ENCODE measurements around the gene MYH11. TPM values are rescaled to one million over a fixed set of nuclear protein-coding genes. Genes with fewer than 3 reads are reported as not detected.
A peak's percentile ranks its signal among the peaks of the same experiment; 100 is the strongest.

The MYH11 gene
- total RNA-seq, 6 experiments from 2014 or later: 1.5 to 3.9 (median 2.7) TPM

DNA sequence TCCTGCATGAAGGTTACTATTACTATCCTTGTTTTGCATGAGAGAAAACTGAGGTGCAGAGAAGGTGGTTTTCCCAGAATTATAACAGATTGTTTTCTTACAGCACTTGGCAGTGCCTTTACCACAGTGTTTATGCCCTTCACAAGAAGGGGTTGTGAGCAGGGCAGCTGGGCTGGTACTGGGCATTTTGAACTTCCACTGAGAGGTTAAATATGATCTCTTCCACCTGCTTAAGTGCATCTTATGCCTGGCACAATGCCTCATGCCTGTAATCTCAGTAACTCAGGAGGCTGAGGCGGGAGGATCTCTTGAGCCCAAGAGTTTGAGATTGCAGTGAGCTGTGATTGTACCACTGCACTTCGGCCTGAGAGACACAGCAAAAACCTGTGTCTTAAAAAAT is 170.5 kb downstream of the MYH11 start:
- TF ChIP-seq POLR2A (IDR thresholded peaks at IDR 0.05): no peak
- TF ChIP-seq, protein P1, sequence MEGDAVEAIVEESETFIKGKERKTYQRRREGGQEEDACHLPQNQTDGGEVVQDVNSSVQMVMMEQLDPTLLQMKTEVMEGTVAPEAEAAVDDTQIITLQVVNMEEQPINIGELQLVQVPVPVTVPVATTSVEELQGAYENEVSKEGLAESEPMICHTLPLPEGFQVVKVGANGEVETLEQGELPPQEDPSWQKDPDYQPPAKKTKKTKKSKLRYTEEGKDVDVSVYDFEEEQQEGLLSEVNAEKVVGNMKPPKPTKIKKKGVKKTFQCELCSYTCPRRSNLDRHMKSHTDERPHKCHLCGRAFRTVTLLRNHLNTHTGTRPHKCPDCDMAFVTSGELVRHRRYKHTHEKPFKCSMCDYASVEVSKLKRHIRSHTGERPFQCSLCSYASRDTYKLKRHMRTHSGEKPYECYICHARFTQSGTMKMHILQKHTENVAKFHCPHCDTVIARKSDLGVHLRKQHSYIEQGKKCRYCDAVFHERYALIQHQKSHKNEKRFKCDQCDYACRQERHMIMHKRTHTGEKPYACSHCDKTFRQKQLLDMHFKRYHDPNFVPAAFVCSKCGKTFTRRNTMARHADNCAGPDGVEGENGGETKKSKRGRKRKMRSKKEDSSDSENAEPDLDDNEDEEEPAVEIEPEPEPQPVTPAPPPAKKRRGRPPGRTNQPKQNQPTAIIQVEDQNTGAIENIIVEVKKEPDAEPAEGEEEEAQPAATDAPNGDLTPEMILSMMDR (IDR thresholded peaks at IDR 0.05): no peak
- ATAC-seq: no peak
- no peak overlapping the region for H3K27ac ChIP-seq
- peaks cover 0 to 13% (median 3%) of the 10 kb centered on the region in 4 donors for H3K36me3 ChIP-seq
- WGBS (ENCODE audit: insufficient coverage, low coverage, low lambda C conversion rate, missing lambda C conversion rate): 93% methylated on average over 2 of the region's 2 CpGs
- intact Hi-C loops (cut with DNase I): no loop called here
- no peaks in the 10 kb centered on the region for H3K4me1 ChIP-seq
- no peak for DNase-seq
- no peaks in the 10 kb centered on the region for H3K27me3 ChIP-seq
- H3K4me3 ChIP-seq: no peak overlapping the region
- H3K9me3 ChIP-seq: no peaks in the 10 kb centered on the region

DNA sequence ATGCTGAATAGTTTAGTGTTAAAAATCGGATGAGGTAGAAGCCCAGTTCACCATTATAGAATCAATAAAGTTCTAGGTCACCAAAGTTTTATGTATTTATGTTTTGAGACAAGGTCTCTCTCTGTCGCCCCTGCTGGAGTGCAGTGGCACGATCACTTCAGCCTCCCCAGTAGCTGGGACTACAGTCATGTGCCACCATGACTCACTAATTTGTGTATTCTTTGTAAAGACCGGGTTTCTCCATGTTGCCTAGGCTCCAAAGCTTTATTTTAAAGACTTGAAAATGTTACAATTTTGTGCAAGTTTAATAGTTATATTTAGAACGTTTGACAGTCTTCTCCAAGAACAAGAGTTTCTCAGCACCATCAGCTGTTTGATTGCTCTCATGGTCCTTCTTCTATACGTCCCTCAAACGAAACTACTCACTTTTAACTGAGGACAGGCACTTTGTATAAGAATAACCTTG is 174.7 kb downstream of the MYH11 start:
- intact Hi-C loops (cut with DNase I): no loop called here
- H3K36me3 ChIP-seq: peaks cover 0 to 14% (median 3%) of the 10 kb centered on the region in 4 donors
- DNase-seq: no peak

DNA sequence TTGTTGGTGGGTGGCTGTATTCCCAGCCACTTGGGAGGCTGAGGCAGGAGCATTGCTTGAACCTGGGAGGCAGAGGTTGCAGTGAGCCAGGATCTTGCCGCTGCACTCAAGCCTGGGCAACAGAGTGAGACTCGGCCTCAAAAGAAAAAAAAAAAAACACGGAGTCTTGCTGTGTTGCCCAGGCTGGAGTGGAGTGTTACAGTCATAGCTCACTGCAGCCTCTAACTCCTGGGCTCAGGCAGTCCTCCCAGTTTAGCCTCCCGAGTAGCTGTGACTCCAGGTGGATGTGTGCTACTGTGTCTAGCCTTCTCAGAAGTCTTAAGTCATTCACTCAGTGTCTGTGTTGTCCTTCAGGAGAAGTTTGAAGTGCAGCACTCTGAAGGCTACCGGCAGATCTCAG is 179.4 kb downstream of the MYH11 start:
- no peak for DNase-seq
- Histone ChIP-seq H3K4me3 (no peak overlapping the region), H3K27me3 (no peaks in the 10 kb centered on the region), H3K36me3 (peaks cover 0 to 14% (median 0%) of the 10 kb centered on the region in 4 donors), H3K27ac (no peak overlapping the region), H3K4me1 (peaks cover 0 to 9% (median 6%) of the 10 kb centered on the region in 4 donors), H3K9me3 (no peaks in the 10 kb centered on the region)
- no peak for ATAC-seq
- TF ChIP-seq, protein P1 (IDR thresholded peaks at IDR 0.05): no peak
- TF ChIP-seq POLR2A (IDR thresholded peaks at IDR 0.05): no peak
- intact Hi-C loops (cut with DNase I): no loop called here
- 100% methylated on average over 5 of the region's 5 CpGs for WGBS (ENCODE audit: insufficient coverage, low coverage, low lambda C conversion rate, missing lambda C conversion rate)

More for the DNA sequence above, 174.7 kb downstream of the MYH11 start:
- no peaks in the 10 kb centered on the region for H3K9me3 ChIP-seq
- ATAC-seq: peak in 1 of 4 donors; percentile 72
- H3K4me1 ChIP-seq: no peaks in the 10 kb centered on the region
- no peaks in the 10 kb centered on the region for H3K27me3 ChIP-seq
- H3K4me3 ChIP-seq: no peak overlapping the region
- 69% methylated on average over 7 of the region's 7 CpGs for WGBS (ENCODE audit: insufficient coverage, low coverage, low lambda C conversion rate, missing lambda C conversion rate)
- H3K27ac ChIP-seq: no peak overlapping the region
- no peak for TF ChIP-seq POLR2A (IDR thresholded peaks at IDR 0.05)
- TF ChIP-seq, protein P1 (IDR thresholded peaks at IDR 0.05): peak in 1 of 4 donors; percentile 19

DNA sequence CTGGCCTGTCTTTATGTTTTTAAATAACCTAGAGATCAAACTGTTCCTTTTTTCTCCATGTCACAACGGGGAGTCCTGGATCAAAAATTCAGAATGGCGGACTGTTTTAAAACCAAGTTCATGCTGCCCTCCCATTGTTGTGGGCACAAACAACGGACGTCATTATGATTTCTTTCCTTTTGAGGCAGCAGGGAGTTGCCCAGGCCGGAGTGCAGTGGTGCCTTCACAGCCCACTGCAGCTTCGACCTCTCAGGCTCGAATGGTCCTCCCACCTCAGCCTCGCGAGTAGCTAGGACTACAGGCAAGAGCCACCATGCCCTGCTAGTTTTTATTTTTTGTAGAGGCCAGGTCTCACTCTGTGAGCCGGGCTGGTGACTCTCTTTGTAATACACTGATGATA is 180.3 kb downstream of the MYH11 start:
- Histone ChIP-seq H3K27ac (no peak overlapping the region), H3K4me3 (no peak overlapping the region), H3K27me3 (no peaks in the 10 kb centered on the region), H3K4me1 (peaks cover 0 to 9% (median 6%) of the 10 kb centered on the region in 4 donors), H3K36me3 (peaks cover 0 to 14% (median 0%) of the 10 kb centered on the region in 4 donors), H3K9me3 (no peaks in the 10 kb centered on the region)
- ATAC-seq (no peak), DNase-seq (no peak)
- TF ChIP-seq, protein P1 (IDR thresholded peaks at IDR 0.05): no peak
- TF ChIP-seq POLR2A (IDR thresholded peaks at IDR 0.05): no peak
- intact Hi-C loops (cut with DNase I): no loop called here
- 86% methylated on average over 9 of the region's 10 CpGs for WGBS (ENCODE audit: insufficient coverage, low coverage, low lambda C conversion rate, missing lambda C conversion rate)
